GM12875 (cell line): ENCODE results near the gene LONRF3.

ENCODE experiments used
- H3K4me3 ChIP-seq: one replicate; pipeline ENCODE4 v1.5.1; 2011; ENCODE audit warnings: low read depth, low read length, control low read depth
- CTCF ChIP-seq: IDR thresholded peaks from 2 replicates; pipeline ENCODE4 v1.5.1; 2011; ENCODE audit warnings: low read depth, mild to moderate bottlenecking, control low read depth, inconsistent platforms, low read length, moderate library complexity, borderline replicate concordance; ENCODE audit not compliant: insufficient read depth

Gene LONRF3

DNA sequence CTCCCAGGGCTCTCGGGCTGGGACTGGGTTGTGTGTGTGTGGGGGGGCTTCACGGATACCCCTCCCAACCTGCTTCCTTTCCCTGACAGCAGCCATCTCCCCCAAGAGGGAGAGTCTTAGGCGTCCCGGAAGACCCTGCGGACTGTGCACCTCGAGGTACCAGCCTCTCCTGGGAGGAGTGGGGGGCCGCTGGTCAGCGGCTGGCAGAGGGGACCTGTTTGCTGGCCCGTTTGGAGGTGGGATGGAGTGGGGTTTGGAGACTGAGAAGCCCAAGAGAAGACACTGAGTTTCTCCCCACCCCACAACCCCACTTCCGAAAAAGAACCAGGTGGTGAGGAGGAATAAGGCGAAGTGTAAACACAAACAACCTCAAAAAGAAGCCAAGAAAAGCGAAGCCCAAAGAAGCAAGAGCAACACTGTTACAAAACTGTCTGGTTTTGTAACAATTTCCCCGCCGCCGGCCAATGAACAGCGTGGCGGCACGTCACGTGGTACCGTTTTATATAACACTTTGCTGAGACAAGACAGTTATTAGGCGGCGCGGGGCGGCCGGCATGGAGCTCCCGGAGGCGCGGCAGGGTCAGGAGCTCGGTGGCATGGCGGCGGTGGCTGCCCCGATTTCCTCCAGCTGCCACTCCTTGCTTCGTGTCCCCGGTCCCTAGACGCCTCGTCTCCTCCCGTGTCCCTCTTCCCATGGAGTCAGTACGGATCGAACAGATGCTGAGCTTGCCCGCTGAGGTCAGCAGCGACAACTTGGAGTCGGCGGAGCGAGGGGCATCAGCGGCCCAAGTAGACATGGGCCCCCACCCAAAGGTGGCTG lies at the start of gene LONRF3:
TSS of gene LONRF3 (plus strand) at position 531 of the 820 bp plus-strand sequence. CDS start at position 694, 163 bp downstream.
- H3K4me3 ChIP-seq: no peak within 1 kb of the TSS
- no peak for TF ChIP-seq CTCF

DNA sequence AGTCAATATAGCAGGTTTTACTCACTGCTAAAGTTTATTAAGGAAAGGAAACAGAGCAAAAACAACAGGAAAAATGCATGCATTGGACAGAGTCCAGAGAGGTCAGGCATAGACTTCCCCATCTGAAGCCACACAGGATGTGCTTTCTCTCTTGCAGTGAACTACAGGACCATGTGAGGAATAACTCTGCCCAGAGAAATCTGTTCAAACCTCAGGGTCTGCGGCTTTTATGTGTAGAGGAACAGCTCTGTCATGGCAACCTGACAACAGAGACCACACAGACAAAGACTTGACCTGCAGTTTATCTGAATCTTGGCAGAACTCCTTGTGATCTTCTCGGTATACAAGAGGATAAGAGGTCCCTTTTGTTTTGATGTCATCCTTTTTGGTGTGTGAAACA lies 46.3 kb upstream of the LONRF3 start:
- TF ChIP-seq CTCF: no peak
- H3K4me3 ChIP-seq: no peak overlapping the region

DNA sequence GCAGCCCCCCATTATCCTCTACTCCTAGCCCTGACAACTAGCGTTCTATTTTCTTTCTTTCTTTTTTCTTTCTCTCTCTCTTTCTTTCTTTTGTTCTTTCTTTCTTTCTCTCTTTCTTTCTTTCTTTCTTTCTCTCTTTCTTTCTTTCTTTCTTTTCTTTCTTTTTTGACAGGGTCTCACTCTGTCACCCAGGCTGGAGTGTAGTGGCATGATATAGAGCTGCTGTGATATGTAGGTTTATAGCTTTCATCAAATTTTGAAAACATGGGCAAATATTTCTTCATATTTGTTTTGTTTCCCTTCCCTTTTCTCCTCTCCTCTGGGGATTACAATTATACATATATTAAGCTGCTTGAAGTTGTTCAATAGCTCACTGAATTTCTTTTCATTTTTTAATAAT lies 39.1 kb upstream of the LONRF3 start:
- no peak for TF ChIP-seq CTCF
- H3K4me3 ChIP-seq: no peak overlapping the region

GRCh38 chrX:118941147-118941546 lies 33.3 kb upstream of the LONRF3 start:
- TF ChIP-seq CTCF: no peak
- no peak overlapping the region for H3K4me3 ChIP-seq

DNA sequence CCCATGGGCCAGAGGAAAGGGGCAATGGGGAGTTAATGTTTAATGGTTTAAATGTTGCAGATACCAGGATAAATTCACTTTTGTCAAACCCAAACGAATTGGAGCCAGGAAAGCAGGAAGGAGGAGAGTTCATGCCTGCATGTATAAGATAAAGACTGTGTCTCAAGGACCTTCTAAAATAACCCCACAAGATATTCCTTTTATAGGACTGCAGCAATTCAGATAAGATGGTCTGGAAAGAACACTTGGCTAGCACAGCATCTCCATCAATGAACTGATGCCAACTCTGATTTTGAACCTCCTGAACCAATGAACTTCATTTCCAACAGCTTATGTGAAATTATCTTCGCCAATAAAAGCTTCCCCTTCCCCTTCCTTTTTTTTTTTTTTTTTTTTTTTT lies 31.3 kb upstream of the LONRF3 start:
- H3K4me3 ChIP-seq: no peak overlapping the region
- TF ChIP-seq CTCF: no peak

- no peak overlapping the region for H3K4me3 ChIP-seq
- TF ChIP-seq CTCF: no peak
Measured at GRCh38 chrX:118945921-118946320, 28.5 kb upstream of the LONRF3 start.

- TF ChIP-seq CTCF: no peak
- no peak overlapping the region for H3K4me3 ChIP-seq
Measured at GRCh38 chrX:118948270-118948669, 26.1 kb upstream of the LONRF3 start.
